ACC112 (cell line): ENCODE data around the gene LSM14B.

Source experiments
- H2AFZ ChIP-seq: fragments of 200-600 bp; sonication (generic); one replicate; pipeline ENCODE4 v1.6.0; 2017; ENCODE audit warnings: antibody characterized with exemption, low read length; ENCODE audit not compliant: unreplicated experiment
- H3K27ac ChIP-seq: fragments of 200-600 bp; sonication (generic); 2 replicates; pipeline ENCODE4 v1.5.1; 2014; ENCODE audit warnings: low read depth, mild to moderate bottlenecking, antibody characterized with exemption, low read length, moderate library complexity
- H3K27me3 ChIP-seq: fragments of 200-600 bp; sonication (generic); 2 replicates; pipeline ENCODE4 v1.6.1; 2014; ENCODE audit warnings: mild to moderate bottlenecking, antibody characterized with exemption, low read length, moderate library complexity, mixed read lengths; ENCODE audit not compliant: insufficient read depth
- H3K36me3 ChIP-seq: fragments of 200-600 bp; sonication (generic); 2 replicates; pipeline ENCODE4 v1.6.1; 2016; ENCODE audit warnings: mild to moderate bottlenecking, antibody characterized with exemption, low read length, moderate library complexity, mixed read lengths; ENCODE audit not compliant: insufficient read depth
- H3K4me1 ChIP-seq: fragments of 200-600 bp; sonication (generic); one replicate; pipeline ENCODE4 v1.6.1; 2016; ENCODE audit warnings: low read length, mixed read lengths; ENCODE audit not compliant: insufficient read depth, unreplicated experiment, control insufficient read depth
- H3K4me3 ChIP-seq: fragments of 200-600 bp; sonication (generic); 2 replicates; pipeline ENCODE4 v1.5.1; 2014; ENCODE audit warnings: mild to moderate bottlenecking, low read depth, low read length
- H3K79me2 ChIP-seq: fragments of 200-600 bp; sonication (generic); one replicate; pipeline ENCODE4 v1.6.0; 2016; ENCODE audit warnings: low read length; ENCODE audit not compliant: control insufficient read depth, unreplicated experiment, insufficient read depth

LSM14B gene

DNA sequence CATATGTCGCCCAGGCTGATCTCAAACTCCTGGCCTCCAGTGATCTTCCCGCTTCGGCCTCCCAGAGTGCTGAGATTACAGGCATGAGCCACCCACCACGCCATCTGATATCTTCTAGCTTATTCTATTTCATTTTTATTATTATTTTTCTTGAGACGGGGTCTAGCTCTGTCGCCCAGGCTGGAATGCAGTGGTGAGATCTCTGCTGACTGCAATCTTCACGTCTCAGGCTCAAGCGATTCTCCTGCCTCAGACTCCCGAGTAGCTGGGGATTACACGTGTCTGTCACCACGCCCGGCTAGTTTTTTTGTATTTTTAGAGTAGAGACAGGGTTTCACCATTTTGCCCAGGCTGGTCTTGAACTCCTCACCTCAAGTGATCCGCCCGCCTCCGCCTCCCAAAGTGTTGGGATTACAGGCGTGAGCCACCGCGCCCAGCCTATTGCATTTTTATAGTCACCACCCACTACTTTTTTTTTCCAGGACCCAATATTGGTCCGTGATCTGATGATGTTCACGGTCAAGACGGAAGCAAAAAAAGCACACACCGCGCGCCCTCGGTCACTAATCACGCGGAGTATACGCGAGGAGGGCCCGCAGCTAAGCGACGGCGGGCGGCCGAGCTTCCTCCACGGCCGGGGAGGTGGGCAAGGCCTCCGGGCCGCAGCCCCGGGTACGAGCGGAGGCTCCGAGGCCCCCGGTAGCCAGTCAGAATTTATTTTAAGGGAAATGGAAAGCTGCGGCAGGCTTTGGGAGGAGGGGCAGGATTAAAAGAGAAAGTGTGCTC, 1.1 kb upstream of the LSM14B start:
- Histone ChIP-seq H3K27me3 (peaks cover 26% of the 10 kb centered on the region), H3K27ac (peak overlapping the region; percentile 90), H3K79me2 (peaks cover 19% of the 10 kb centered on the region), H2AFZ (peak overlapping the region; percentile 77), H3K36me3 (peaks cover 7% of the 10 kb centered on the region; the same call in 1 of the 2 replicates), H3K4me3 (peak overlapping the region; percentile 80), H3K4me1 (peaks cover 8% of the 10 kb centered on the region)

DNA sequence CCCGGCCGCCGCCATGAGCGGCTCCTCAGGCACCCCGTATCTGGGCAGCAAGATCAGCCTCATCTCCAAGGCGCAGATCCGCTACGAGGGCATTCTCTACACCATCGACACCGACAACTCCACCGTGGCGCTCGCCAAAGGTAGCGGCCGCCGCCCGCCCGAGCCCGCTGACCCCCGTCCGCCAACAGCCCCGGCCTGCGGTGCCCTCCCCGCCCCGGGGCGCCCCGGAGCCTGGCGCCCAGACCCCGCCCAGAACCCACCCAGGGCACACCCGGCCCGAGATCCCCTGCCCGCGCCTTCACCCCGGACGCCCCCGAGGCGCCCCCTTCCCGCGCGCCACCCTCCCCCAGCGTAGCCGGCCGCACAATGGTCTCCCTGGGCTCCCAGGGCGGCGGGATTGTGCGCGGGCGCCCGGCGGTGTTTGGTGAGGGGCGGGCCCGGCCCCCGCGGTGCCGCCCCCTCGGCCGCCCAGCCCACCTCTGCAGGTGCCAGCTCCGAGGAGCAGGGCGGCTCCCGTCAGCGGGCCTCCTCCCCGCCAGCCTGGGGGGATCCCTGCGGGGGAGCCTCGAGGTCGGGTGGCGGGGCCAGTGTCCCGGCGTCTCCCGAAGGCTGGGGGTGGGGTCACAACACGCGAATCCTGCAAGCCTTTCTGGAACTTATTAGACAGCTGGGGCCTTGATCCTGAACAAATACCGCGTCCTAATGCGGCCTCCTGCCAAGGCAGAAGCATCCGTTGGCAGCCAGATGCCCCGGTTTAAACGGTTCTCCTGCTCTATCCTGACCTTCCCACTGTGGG, 577 bp downstream of the LSM14B start:
- peaks cover 19% of the 10 kb centered on the region for H3K79me2 ChIP-seq
- no peak overlapping the region for H2AFZ ChIP-seq
- H3K36me3 ChIP-seq = peaks cover 10% of the 10 kb centered on the region; the same call in 1 of the 2 replicates
- H3K4me1 ChIP-seq = peaks cover 8% of the 10 kb centered on the region
- peaks cover 12% of the 10 kb centered on the region; the same call in 1 of the 2 replicates for H3K27me3 ChIP-seq
- no peak overlapping the region for H3K27ac ChIP-seq
- H3K4me3 ChIP-seq = peak overlapping the region; percentile 92

DNA sequence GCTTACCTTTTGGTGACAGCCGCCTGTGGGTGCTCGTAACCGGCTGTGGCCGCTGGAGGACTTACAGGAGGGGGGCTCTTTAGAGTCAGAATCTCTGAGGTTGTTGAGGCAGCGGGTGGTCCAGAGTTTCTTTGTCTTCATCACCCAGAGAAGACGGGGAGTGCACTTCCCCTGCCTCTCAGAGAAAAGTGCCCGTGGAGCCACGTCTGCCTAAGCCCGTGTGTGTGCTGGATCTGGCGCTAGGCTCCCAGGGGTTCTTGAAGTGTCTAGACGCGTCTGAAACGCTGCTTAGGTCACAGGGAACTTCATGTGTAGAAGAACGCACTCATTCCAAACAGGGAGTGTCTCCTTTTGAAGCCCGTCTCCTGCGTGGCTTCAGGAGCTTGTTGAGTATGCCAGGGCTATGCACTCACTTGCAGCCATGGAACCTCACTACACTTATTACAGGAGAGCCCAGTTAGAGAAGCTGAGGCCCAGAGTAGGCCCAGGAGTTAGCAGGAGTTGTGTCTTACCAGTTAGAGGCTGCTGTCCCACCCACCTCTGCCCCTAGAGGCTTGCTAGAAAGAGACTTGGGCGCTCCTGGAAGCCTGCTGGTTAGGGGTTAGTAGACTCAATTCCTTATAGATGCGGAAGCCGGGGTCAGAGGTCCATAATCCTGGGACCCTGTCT, 1.3 kb downstream of the LSM14B start:
- no peak overlapping the region for H2AFZ ChIP-seq
- H3K36me3 ChIP-seq = peaks cover 10% of the 10 kb centered on the region; the same call in 1 of the 2 replicates
- peaks cover 8% of the 10 kb centered on the region for H3K4me1 ChIP-seq
- H3K27me3 ChIP-seq = peaks cover 5% of the 10 kb centered on the region; the same call in 1 of the 2 replicates
- H3K79me2 ChIP-seq = peaks cover 19% of the 10 kb centered on the region
- H3K4me3 ChIP-seq = peak overlapping the region; percentile 92
- no peak overlapping the region for H3K27ac ChIP-seq

DNA sequence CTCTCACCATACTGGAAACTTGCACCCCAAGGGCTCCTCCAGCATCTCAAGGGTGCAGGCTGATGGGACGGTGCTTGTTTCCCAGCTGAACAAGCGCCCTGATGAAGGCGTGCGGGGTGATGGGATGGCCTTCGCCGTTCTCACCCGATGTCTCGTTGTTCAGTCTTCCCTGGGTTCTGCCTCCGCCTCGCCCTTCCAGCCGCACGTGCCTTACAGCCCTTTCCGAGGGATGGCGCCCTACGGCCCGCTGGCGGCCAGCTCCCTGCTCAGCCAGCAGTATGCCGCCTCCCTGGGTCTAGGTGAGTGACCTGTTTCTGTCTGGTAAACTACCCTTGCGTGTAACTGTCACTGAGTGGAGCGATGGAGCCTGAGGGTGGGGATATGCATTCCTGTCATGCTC, 3.9 kb downstream of the LSM14B start:
- Histone ChIP-seq H2AFZ (no peak overlapping the region), H3K79me2 (peaks cover 19% of the 10 kb centered on the region), H3K4me3 (no peak overlapping the region), H3K4me1 (peaks cover 8% of the 10 kb centered on the region), H3K27ac (no peak overlapping the region), H3K27me3 (no peaks in the 10 kb centered on the region), H3K36me3 (peaks cover 18% of the 10 kb centered on the region; the same call in 1 of the 2 replicates)

DNA sequence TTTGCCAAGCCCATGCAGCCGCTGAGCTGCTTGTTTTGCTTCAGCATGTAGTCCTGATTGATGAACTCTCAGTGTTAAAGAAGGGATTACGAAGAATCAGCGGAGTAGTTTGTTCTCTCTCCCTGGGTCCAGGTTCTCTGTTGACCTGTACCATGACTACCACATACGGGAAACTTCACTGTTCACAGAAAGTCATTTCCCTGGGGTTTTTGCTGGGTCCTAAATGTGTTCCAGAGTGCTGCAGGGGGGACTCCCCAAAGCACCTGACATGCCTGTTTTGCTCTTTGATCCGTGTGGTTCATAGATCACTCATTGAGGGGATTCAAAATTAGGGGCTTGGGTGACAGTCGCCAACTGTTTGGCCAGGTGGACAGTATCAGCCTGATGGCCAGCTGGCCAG, 5.5 kb downstream of the LSM14B start:
- H3K4me3 ChIP-seq = no peak overlapping the region
- peaks cover 21% of the 10 kb centered on the region; the same call in 1 of the 2 replicates for H3K36me3 ChIP-seq
- peaks cover 8% of the 10 kb centered on the region for H3K4me1 ChIP-seq
- H3K27me3 ChIP-seq = no peaks in the 10 kb centered on the region
- H3K27ac ChIP-seq = no peak overlapping the region
- H3K79me2 ChIP-seq = peaks cover 19% of the 10 kb centered on the region
- H2AFZ ChIP-seq = no peak overlapping the region

DNA sequence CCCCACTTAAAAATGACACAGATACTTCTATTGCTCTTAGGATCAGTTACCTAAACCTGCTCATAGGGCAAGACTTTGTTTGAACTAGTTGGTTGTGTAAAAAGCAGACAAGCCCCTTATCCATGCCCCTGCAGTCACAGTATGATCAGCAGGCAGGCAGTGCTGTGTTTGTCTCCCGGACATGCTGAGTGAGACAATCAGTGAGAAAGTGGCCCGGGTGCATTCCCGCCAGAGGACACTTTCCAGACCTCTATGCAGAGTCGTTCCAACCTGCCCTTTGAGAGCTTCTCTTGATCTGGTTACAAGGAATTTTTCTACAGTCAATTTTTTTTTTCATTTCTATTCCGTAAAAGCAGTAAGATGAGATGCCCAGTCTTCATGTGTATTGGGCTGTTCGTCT, 6.2 kb downstream of the LSM14B start:
- peaks cover 12% of the 10 kb centered on the region for H3K79me2 ChIP-seq
- H3K36me3 ChIP-seq = peaks cover 21% of the 10 kb centered on the region; the same call in 1 of the 2 replicates
- H3K4me3 ChIP-seq = no peak overlapping the region

DNA sequence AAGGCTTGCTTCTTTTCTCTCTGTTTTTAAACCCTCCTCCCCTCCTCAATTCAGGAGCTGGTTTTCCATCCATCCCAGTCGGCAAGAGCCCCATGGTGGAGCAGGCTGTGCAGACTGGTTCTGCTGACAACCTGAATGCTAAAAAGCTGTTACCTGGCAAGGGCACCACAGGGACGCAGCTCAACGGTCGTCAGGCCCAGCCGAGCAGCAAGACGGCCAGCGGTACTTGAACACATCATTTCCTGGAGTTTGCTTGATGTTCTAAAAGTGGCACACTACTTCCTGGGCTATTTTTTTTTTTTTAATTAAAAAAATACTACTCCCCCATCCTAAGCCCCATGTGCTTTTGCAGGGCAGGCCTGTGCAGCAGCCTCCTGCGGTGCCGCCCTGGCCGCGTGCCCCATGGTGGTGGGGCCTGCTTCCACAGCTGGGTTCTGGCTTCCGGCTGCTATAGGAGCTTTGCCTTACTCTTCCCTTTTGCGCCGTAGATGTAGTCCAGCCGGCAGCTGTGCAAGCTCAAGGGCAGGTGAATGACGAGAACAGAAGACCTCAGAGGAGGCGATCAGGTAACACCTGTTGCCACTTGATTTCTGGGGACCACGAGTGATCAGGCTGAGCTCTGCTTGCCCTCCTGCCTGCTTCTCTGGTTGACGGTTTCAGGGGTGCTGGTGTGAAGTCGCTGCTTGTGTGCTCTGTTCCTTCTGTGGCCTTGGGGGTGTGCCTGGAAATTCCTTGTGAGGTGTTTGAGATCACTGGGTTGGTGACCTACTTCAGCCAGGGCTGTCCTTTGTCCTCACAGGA, 7.7 kb downstream of the LSM14B start:
- Histone ChIP-seq H3K27ac (no peak overlapping the region), H2AFZ (no peak overlapping the region), H3K27me3 (no peaks in the 10 kb centered on the region), H3K4me1 (peaks cover 17% of the 10 kb centered on the region), H3K4me3 (no peak overlapping the region), H3K36me3 (peaks cover 21% of the 10 kb centered on the region; the same call in 1 of the 2 replicates), H3K79me2 (no peaks in the 10 kb centered on the region)

More for the DNA sequence above, 6.2 kb downstream of the LSM14B start:
- no peak overlapping the region for H3K27ac ChIP-seq
- H3K27me3 ChIP-seq = no peaks in the 10 kb centered on the region
- H3K4me1 ChIP-seq = peaks cover 13% of the 10 kb centered on the region
- H2AFZ ChIP-seq = no peak overlapping the region

DNA sequence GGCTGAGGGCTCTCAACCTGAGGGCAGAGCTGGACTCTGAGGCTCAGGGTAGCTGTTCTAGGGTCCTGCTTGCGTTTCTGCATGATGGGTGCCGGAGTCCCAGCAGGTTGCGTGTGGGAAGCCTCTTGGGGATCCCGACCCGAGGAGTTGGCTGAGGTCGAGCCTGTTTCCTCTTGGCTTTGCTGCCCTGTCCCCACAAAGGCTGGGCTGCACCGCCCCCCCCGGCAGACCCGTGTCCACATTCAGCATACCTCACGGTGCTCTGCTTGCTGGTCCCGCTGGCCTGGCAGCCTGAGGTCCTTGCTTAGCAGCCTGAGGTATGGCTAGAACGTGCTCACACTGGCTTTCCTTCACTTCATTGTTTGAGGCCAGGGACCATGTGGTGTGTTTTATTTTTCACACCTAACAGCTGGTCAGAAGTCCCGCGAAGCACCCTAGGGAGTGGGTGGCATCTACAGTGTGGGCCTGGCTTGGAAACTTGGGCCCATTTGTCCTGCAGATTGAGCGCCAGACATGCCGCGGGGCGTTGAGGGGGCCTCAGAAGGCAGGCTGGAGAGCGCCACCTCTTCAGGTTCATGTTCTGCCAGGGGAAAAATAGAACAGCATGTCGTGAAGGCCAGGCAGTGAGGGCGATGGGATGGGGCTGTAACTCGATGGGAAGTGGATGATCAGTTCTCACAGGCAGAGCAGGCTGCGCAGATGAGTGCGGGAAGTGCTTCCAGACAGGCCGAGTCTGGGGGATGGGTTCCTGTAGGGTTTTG, 9.5 kb downstream of the LSM14B start:
- Histone ChIP-seq H3K36me3 (peaks cover 19% of the 10 kb centered on the region; the same call in 1 of the 2 replicates), H3K79me2 (no peaks in the 10 kb centered on the region), H2AFZ (no peak overlapping the region), H3K4me3 (no peak overlapping the region), H3K27ac (no peak overlapping the region), H3K27me3 (no peaks in the 10 kb centered on the region), H3K4me1 (peaks cover 22% of the 10 kb centered on the region)

DNA sequence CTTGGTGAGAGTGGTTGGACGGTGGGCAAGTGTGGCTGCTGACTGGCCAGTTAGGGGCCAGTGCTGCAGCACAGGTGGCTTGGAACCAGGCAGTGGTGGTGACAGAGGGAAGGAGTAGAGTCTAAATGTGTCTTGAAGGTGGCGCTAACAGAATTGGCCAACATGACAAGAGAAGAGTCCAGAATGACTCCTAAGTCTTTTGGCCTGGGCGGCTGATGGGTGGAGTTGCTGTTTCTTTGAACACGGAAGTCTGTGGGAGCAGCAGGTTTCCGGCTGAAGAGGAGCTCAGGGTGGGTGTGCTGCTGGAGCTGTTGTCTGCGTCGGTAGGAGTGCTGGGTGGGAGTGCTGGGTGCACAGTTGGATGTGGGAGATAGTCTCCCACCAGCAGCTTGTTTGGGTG, 10.1 kb downstream of the LSM14B start:
- Histone ChIP-seq H3K4me3 (no peak overlapping the region), H3K79me2 (no peaks in the 10 kb centered on the region), H3K4me1 (peaks cover 22% of the 10 kb centered on the region), H3K27ac (no peak overlapping the region), H3K27me3 (no peaks in the 10 kb centered on the region), H3K36me3 (peaks cover 16% of the 10 kb centered on the region; the same call in 1 of the 2 replicates), H2AFZ (no peak overlapping the region)
